ENCODE results near the gene DCC.
A peak's percentile ranks its signal among the peaks of the same experiment; 100 is the strongest.

DCC gene, protein sequence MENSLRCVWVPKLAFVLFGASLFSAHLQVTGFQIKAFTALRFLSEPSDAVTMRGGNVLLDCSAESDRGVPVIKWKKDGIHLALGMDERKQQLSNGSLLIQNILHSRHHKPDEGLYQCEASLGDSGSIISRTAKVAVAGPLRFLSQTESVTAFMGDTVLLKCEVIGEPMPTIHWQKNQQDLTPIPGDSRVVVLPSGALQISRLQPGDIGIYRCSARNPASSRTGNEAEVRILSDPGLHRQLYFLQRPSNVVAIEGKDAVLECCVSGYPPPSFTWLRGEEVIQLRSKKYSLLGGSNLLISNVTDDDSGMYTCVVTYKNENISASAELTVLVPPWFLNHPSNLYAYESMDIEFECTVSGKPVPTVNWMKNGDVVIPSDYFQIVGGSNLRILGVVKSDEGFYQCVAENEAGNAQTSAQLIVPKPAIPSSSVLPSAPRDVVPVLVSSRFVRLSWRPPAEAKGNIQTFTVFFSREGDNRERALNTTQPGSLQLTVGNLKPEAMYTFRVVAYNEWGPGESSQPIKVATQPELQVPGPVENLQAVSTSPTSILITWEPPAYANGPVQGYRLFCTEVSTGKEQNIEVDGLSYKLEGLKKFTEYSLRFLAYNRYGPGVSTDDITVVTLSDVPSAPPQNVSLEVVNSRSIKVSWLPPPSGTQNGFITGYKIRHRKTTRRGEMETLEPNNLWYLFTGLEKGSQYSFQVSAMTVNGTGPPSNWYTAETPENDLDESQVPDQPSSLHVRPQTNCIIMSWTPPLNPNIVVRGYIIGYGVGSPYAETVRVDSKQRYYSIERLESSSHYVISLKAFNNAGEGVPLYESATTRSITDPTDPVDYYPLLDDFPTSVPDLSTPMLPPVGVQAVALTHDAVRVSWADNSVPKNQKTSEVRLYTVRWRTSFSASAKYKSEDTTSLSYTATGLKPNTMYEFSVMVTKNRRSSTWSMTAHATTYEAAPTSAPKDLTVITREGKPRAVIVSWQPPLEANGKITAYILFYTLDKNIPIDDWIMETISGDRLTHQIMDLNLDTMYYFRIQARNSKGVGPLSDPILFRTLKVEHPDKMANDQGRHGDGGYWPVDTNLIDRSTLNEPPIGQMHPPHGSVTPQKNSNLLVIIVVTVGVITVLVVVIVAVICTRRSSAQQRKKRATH (N-terminal part only)

DNA sequence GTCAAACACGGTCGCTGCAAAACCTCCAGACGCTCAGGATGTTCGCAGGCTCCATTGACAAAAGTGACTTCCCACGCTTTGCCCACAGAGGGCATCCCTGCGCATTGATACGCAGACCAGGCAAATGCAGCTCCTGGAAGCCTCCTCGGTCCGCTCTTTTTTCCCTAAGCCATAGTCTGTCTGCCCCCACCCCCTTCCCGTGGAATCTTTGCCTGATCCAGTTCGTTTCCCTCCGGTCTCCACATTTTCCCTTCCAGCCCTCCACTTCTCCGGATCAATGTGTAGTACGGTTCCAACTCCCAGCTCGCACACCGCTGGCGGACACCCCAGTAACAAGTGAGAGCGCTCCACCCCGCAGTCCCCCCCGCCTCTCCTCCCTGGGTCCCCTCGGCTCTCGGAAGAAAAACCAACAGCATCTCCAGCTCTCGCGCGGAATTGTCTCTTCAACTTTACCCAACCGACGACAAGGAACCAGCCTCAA is at the start of gene DCC:
Gene DCC, plus strand, starts transcription at position 307 of the 481 bp plus-strand sequence. CDS start 591 bp downstream, outside the sequence.
- TF ChIP-seq, protein P1, sequence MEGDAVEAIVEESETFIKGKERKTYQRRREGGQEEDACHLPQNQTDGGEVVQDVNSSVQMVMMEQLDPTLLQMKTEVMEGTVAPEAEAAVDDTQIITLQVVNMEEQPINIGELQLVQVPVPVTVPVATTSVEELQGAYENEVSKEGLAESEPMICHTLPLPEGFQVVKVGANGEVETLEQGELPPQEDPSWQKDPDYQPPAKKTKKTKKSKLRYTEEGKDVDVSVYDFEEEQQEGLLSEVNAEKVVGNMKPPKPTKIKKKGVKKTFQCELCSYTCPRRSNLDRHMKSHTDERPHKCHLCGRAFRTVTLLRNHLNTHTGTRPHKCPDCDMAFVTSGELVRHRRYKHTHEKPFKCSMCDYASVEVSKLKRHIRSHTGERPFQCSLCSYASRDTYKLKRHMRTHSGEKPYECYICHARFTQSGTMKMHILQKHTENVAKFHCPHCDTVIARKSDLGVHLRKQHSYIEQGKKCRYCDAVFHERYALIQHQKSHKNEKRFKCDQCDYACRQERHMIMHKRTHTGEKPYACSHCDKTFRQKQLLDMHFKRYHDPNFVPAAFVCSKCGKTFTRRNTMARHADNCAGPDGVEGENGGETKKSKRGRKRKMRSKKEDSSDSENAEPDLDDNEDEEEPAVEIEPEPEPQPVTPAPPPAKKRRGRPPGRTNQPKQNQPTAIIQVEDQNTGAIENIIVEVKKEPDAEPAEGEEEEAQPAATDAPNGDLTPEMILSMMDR (conservative IDR thresholded peaks at IDR 0.05): peak; percentile 66
- TF ChIP-seq ZFX (IDR thresholded peaks at IDR 0.05): no peak
- H3K27ac ChIP-seq: no peak within 1 kb of the TSS

DNA sequence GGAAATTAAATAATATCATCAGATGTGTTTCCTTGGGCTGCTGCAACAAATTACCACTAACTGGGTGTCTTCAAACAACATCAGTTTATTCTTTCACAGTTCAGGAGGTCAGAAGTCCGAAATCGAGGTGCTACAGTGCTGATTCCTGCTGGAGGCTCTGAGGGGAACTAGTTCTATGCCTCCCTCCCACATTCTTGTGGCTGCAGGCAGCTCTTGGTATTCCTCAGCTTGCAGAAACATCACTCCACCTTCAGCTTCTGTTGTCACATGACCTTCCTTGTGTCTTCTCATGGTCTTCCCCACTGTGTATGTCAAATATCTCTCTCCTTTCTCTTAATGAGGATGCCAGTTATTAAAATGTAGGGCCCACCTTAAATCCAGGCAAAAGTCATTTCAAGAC is 29.3 kb upstream of the DCC start:
- TF ChIP-seq, protein P1 (conservative IDR thresholded peaks at IDR 0.05): no peak
- TF ChIP-seq ZFX (IDR thresholded peaks at IDR 0.05): no peak
- no peak overlapping the region for H3K27ac ChIP-seq

DNA sequence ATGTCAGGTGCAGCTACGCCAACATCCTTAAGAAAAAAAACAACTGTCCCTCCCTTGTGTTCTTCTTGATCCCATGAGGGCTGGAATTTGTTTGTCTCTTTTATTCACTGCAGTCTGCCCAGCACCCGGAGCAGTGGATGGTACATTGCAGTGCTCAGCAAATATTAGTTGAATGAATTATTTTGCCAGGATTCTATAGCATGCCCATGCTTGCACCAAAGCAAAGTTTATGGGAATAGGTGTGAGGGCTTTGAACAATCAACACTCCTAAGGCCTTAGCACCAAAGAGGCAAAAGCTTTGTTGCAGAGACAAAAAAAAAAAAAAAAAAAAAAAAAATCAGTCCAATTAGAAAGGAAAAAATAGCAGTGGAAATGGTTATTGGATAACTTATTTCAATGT is 28.7 kb upstream of the DCC start:
- no peak overlapping the region for H3K27ac ChIP-seq
- no peak for TF ChIP-seq ZFX (IDR thresholded peaks at IDR 0.05)
- TF ChIP-seq, protein P1 (conservative IDR thresholded peaks at IDR 0.05): no peak

DNA sequence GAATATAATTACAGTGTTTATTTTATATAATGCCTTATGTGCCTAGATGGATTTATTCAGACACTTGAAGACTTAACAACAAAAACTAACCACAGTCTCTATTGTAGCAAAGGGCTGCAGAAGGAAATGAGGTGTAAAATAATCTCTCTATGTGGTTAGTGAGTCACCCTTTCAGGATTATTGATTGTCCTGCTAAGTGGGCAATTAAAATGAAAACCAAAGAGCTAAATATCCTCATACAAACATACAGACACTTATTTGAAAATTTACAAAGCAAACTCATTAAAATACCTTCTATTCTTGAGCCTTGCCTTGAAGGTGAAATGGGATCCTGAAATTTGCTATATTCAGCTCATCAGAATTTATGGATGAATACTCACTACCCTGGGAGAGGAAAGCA is 27.7 kb upstream of the DCC start:
- no peak overlapping the region for H3K27ac ChIP-seq
- TF ChIP-seq, protein P1 (conservative IDR thresholded peaks at IDR 0.05): no peak
- TF ChIP-seq ZFX (IDR thresholded peaks at IDR 0.05): no peak

DNA sequence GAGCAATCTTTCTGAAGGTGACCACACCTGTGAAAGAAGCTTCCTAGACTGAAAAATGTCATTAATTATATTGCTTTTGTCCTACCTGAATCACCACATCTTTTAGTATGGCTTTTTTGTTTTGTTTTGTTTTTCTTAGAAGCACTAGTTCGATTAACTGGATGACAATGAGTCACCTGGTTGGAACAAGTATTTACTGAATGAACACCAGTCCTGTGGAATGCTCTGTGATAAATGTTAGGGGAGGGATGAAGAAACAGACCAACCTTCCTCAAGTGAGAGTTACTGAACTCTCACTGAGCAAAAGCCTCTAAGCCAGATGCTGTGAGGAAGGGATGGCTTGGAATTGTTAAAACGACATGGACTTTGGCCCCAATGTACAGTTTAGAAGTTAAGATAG is 26.8 kb upstream of the DCC start:
- TF ChIP-seq, protein P1 (conservative IDR thresholded peaks at IDR 0.05): no peak
- no peak for TF ChIP-seq ZFX (IDR thresholded peaks at IDR 0.05)
- H3K27ac ChIP-seq: no peak overlapping the region

DNA sequence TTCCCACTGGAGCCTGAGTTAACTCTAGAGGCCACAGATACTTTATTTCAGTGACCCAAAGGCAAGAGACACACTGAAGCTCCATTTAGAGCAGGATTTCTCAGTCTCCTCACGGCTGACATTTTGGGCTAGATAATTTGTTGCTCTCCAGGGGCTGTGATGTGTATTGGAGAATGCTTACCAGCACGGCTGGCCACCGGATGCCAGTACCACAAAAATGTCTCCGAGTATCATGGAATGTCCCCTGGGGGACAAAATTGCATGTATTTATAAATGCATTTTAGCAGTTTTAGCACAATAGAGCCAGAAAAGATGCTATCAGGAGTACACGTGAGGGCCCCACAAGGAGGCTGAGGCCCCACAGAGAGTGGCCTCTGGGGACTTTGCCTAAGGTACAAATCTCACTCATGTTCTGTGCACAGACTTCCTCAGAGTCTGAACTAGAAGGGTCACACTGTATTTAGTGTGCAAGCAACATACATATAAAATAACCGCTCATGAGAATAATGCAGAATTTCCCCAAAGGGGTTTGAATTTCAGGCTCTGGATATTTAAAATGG is 20.5 kb upstream of the DCC start:
- no peak for TF ChIP-seq ZFX (IDR thresholded peaks at IDR 0.05)
- TF ChIP-seq, protein P1 (conservative IDR thresholded peaks at IDR 0.05): no peak
- no peak overlapping the region for H3K27ac ChIP-seq

All from C4-2B (cell line).